NCI-H2107 (cell line): ENCODE results near the gene EVI5.

Source experiments
- DNase-seq: peaks from one replicate; lab custom pipeline; 2025; lab: John Stamatoyannopoulos, UW

EVI5 gene

GRCh38 chr1:92483610-92484471 is 301.1 kb downstream of the EVI5 start:
- peak; percentile 54 for DNase-seq

GRCh38 chr1:92482665-92483609 is 302.0 kb downstream of the EVI5 start:
- peak; percentile 45 for DNase-seq

GRCh38 chr1:92481971-92482664 is 302.8 kb downstream of the EVI5 start:
- DNase-seq, result no peak

GRCh38 chr1:92481599-92481925 is 303.3 kb downstream of the EVI5 start:
- no peak for DNase-seq

- no peak for DNase-seq
These were observed 303.9 kb downstream of the EVI5 start for GRCh38 chr1:92480813-92481598.

GRCh38 chr1:92480200-92480812 is 304.6 kb downstream of the EVI5 start:
- no peak for DNase-seq

- no peak for DNase-seq
These were observed 305.3 kb downstream of the EVI5 start for GRCh38 chr1:92479587-92479986.

- DNase-seq, result no peak
These were observed 306.5 kb downstream of the EVI5 start for GRCh38 chr1:92478393-92478792.

GRCh38 chr1:92476071-92476631 is 308.8 kb downstream of the EVI5 start:
- DNase-seq, result peak; percentile 93

GRCh38 chr1:92475029-92475428 is 309.9 kb downstream of the EVI5 start:
- DNase-seq, result no peak

- no peak for DNase-seq
These were observed 311.0 kb downstream of the EVI5 start for GRCh38 chr1:92473781-92474495.

GRCh38 chr1:92470216-92470615 is 314.7 kb downstream of the EVI5 start:
- DNase-seq, result no peak

GRCh38 chr1:92466683-92467352 is 318.1 kb downstream of the EVI5 start:
- DNase-seq, result no peak

GRCh38 chr1:92465256-92465647 is 319.7 kb downstream of the EVI5 start:
- no peak for DNase-seq

- DNase-seq, result no peak
These were observed 320.2 kb downstream of the EVI5 start for GRCh38 chr1:92464588-92465255.

GRCh38 chr1:92461364-92462097 is 323.4 kb downstream of the EVI5 start:
- no peak for DNase-seq

- DNase-seq, result no peak
These were observed 325.0 kb downstream of the EVI5 start for GRCh38 chr1:92459871-92460320.
